DND-41 (cell line): Measurements from ENCODE around the gene IL22.

Experiments used
- EZH2 ChIP-seq: IDR thresholded peaks from 3 replicates; pipeline ENCODE4 v1.6.1; 2012; ENCODE audit warnings: borderline replicate concordance, low read depth, mild to moderate bottlenecking, moderate library complexity, low read length, inconsistent platforms; ENCODE audit not compliant: severe bottlenecking
- TF ChIP-seq, protein P1 (sequence below): IDR thresholded peaks from 2 replicates; pipeline ENCODE4 v1.5.1; 2012; ENCODE audit warnings: borderline replicate concordance, low read length, moderate library complexity, mild to moderate bottlenecking; ENCODE audit not compliant: poor library complexity, severe bottlenecking; ENCODE audit errors: extremely low read depth

DNA sequence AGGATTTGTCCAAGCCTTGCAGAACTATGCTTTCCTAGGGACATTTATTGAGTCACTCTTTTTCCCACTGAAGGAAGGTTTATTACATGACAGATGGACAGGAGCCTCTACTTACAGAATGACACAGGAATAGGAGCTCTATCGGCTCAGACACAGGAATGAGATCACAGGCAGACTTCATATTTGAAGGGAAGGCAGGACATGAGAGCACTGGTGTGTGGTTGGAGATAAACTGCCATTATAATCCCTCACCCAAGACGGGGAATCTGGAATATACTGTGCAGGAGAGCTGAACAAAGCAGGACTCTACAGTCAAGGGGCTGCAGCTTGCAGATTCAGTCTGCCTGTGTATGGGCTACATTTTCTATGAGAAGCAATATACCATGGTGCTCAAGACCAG is 26.8 kb upstream of the IL22 start:
- TF ChIP-seq, protein P1, sequence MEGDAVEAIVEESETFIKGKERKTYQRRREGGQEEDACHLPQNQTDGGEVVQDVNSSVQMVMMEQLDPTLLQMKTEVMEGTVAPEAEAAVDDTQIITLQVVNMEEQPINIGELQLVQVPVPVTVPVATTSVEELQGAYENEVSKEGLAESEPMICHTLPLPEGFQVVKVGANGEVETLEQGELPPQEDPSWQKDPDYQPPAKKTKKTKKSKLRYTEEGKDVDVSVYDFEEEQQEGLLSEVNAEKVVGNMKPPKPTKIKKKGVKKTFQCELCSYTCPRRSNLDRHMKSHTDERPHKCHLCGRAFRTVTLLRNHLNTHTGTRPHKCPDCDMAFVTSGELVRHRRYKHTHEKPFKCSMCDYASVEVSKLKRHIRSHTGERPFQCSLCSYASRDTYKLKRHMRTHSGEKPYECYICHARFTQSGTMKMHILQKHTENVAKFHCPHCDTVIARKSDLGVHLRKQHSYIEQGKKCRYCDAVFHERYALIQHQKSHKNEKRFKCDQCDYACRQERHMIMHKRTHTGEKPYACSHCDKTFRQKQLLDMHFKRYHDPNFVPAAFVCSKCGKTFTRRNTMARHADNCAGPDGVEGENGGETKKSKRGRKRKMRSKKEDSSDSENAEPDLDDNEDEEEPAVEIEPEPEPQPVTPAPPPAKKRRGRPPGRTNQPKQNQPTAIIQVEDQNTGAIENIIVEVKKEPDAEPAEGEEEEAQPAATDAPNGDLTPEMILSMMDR = no peak
- TF ChIP-seq EZH2 = no peak
